Glutamatergic neuron (in vitro differentiated cells): ENCODE measurements around the gene TNFAIP8L1. TPM values are rescaled to one million over a fixed set of nuclear protein-coding genes. Genes with fewer than 3 reads are reported as not detected.
"Not testable (repeated sequence)": the region's sequence is repeated elsewhere in the genome, so short reads cannot be mapped to it uniquely, and the experiment has no call there.

Experiments used
- DNase-seq: peaks from one replicate; pipeline ENCODE4 v3.0.0; 2022
- H3K27ac Mint-ChIP-seq: one replicate; pipeline ENCODE4 v1.8.0; 2020; ENCODE audit warnings: mild to moderate bottlenecking, mixed read lengths, inconsistent platforms; ENCODE audit not compliant: unreplicated experiment
- H3K27me3 Mint-ChIP-seq: one replicate; pipeline ENCODE4 v1.8.0; 2020; ENCODE audit warnings: mild to moderate bottlenecking, moderate library complexity, mixed read lengths, inconsistent platforms; ENCODE audit not compliant: unreplicated experiment
- H3K36me3 Mint-ChIP-seq: one replicate; pipeline ENCODE4 v1.8.0; 2020; ENCODE audit warnings: mild to moderate bottlenecking, mixed read lengths, inconsistent platforms; ENCODE audit not compliant: unreplicated experiment
- H3K4me1 Mint-ChIP-seq: one replicate; pipeline ENCODE4 v1.8.0; 2020; ENCODE audit warnings: mild to moderate bottlenecking, low read depth, mixed read lengths, inconsistent platforms; ENCODE audit not compliant: unreplicated experiment
- H3K4me3 Mint-ChIP-seq: one replicate; pipeline ENCODE4 v1.8.0; 2020; ENCODE audit warnings: mild to moderate bottlenecking, mixed read lengths, inconsistent platforms; ENCODE audit not compliant: unreplicated experiment
- H3K9me3 Mint-ChIP-seq: one replicate; pipeline ENCODE4 v1.8.0; 2020; ENCODE audit warnings: mild to moderate bottlenecking, moderate library complexity, mixed read lengths, inconsistent platforms; ENCODE audit not compliant: unreplicated experiment
- total RNA-seq: library from RNA; stranded (reverse); fragmentation: NEBNext Ultra II Directional; extraction: Animal tissue kit (Norgen Biotek cat#: 25700); gene quantifications from one replicate; pipeline ENCODE4 v1.2.1, GENCODE V29; 2021; ENCODE audit not compliant: unreplicated experiment
- TF ChIP-seq, protein P1 (sequence below): fragments of 200-600 bp; sonication (generic); IDR thresholded peaks from one replicate; pipeline ENCODE4 v1.5.0; 2021; ENCODE audit not compliant: partially characterized antibody, unreplicated experiment

The TNFAIP8L1 gene
- total RNA-seq, 1 donor from 2014 or later, result 23.6 TPM

DNA sequence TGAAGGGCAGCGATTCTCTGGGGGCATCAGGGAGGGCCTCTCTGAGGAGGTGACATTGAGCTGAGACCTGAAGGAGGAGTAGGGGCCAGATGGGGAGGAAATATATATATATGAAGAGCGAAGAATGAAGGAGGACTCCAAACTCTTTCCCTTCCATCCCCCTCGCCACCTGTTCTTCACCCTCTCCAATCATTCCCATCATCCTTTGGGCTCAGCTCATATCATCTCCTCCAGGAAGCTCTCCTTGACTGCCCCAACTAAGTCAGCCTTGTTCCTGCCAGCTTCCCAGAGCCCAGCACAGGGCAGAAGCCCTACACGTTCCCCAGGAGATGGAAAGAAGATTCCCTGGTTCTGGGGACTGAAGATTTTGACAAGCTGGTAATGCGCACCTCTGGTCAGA is 46.9 kb upstream of the TNFAIP8L1 start:
- DNase-seq, result no peak
- Mint-ChIP-seq H3K27me3 (peaks cover 1% of the 10 kb centered on the region), H3K9me3 (peaks cover 6% of the 10 kb centered on the region), H3K36me3 (no peaks in the 10 kb centered on the region), H3K4me3 (no peak overlapping the region), H3K27ac (peak overlapping the region; percentile 6), H3K4me1 (peaks cover 17% of the 10 kb centered on the region)
- TF ChIP-seq, protein P1, sequence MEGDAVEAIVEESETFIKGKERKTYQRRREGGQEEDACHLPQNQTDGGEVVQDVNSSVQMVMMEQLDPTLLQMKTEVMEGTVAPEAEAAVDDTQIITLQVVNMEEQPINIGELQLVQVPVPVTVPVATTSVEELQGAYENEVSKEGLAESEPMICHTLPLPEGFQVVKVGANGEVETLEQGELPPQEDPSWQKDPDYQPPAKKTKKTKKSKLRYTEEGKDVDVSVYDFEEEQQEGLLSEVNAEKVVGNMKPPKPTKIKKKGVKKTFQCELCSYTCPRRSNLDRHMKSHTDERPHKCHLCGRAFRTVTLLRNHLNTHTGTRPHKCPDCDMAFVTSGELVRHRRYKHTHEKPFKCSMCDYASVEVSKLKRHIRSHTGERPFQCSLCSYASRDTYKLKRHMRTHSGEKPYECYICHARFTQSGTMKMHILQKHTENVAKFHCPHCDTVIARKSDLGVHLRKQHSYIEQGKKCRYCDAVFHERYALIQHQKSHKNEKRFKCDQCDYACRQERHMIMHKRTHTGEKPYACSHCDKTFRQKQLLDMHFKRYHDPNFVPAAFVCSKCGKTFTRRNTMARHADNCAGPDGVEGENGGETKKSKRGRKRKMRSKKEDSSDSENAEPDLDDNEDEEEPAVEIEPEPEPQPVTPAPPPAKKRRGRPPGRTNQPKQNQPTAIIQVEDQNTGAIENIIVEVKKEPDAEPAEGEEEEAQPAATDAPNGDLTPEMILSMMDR, result no peak

DNA sequence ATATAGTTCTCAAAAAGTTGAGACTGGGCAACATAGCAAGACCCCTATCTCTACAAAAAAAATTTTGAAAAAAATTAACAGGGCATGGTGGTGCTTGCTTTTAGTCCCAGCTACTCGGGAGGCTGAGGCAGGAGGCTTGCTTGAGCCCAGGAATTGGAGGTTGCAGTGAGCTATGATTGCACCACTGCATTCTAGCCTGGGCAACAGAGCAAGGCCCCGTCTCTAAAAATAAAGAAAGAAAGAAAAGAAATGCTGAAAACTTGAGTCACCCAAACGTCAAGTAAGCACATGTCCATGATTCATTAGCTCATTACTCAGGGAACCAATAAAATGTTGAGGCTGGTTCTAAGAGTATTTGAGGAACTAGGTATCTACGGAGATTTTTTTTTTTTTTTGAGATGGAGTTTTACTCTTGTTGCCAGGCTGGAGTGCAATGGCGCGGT is 45.9 kb upstream of the TNFAIP8L1 start:
- TF ChIP-seq, protein P1, result no peak
- no peak overlapping the region for H3K27ac Mint-ChIP-seq
- DNase-seq, result no peak
- H3K36me3 Mint-ChIP-seq, result no peaks in the 10 kb centered on the region
- peaks cover 6% of the 10 kb centered on the region for H3K9me3 Mint-ChIP-seq
- peaks cover 1% of the 10 kb centered on the region for H3K27me3 Mint-ChIP-seq
- no peak overlapping the region for H3K4me3 Mint-ChIP-seq
- peaks cover 12% of the 10 kb centered on the region for H3K4me1 Mint-ChIP-seq

DNA sequence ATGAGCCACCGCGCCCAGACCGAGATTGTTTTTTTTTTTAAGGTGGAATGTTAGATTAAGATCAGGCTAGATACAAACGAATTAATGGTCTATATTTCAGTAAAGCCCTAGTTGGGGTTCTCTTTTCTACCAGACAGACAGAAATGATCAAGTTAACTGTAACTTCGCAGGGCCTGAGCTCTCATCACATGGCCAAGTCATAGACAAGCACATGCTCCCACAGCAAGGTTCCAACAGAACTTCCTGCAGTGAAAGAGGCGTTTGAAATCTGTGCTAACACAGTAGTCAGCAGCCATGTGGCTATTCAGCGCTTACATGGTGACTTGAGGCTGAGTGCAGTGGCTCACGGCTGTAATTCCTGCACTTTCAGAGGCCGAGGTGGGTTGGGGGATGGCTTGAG is 45.1 kb upstream of the TNFAIP8L1 start:
- DNase-seq, result no peak
- TF ChIP-seq, protein P1, result no peak
- Mint-ChIP-seq H3K9me3 (peaks cover 8% of the 10 kb centered on the region), H3K36me3 (no peaks in the 10 kb centered on the region), H3K4me3 (no peak overlapping the region), H3K4me1 (peaks cover 13% of the 10 kb centered on the region), H3K27me3 (peaks cover 3% of the 10 kb centered on the region), H3K27ac (no peak overlapping the region)

DNA sequence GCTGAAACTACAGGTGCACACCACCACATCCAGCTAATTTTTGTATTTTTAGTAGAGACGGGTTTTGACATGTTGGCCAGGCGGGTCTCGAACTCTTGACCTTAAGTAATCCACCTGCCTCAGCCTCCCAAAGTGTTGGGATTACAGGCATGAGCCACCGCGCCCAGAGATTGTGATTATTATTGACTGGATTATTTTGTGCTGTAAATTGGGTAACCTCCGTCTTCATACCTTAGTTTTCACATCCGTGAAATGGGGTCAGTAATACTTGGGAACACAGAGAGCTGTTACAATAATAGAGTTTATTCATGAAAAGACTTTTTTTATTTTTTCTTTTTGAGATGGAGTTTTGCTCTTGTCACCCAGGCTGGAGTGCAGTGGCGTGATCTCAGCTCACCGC is 44.2 kb upstream of the TNFAIP8L1 start:
- not testable (repeated sequence) for H3K27me3 Mint-ChIP-seq, H3K4me3 Mint-ChIP-seq, H3K36me3 Mint-ChIP-seq

DNA sequence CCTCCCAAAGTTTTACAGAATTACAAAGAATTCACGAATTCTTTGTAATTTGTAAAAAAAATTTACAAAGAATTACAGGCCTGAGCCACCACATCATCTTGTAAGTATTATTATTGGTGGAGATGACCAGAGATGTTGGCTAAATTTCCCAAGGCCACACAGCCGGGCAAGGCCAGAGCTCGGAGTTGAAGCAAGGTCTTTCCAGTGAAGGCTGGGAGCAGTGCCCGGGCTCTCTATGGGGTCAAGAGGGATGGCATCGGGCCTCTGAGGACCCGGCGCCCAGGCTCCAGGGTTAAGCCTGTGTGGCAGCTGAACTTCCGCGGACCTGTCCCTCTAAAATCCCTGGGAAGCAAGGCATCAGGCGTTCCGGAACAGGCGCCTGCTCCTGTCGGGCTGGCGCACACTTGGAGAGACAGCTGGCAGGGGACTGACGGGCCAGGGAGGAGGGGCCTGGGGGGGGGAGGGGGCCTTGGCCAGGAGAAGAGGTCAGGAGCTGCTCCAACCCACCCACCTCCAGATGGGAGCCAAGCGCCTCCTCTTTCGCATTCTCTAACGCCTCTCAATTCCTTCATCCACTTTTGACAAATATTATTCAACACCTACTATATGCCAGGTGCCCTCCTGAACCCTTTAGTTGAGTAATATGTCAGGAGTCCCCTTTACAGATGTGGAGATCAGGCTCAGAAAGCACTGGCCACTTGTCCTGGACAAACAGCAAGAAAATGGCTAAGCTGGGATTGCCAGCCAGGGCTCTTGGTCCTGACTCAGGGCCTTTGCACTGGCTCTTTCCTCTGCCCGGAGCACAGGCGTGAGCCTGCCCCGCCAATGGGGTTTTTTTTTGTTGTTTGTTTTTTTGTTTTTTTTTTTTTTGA is 43.0 kb upstream of the TNFAIP8L1 start:
- H3K4me1 Mint-ChIP-seq, result peaks cover 13% of the 10 kb centered on the region
- peaks cover 10% of the 10 kb centered on the region for H3K9me3 Mint-ChIP-seq
- peak overlapping the region; percentile 62 for H3K27ac Mint-ChIP-seq
- no peaks in the 10 kb centered on the region for H3K36me3 Mint-ChIP-seq
- no peak overlapping the region for H3K4me3 Mint-ChIP-seq
- TF ChIP-seq, protein P1, result no peak
- H3K27me3 Mint-ChIP-seq, result peaks cover 5% of the 10 kb centered on the region
- DNase-seq, result peak; percentile 74

More for the DNA sequence above, 44.2 kb upstream of the TNFAIP8L1 start:
- Mint-ChIP-seq H3K27ac (peak overlapping the region; percentile 86), H3K4me1 (peaks cover 13% of the 10 kb centered on the region)
- not testable (repeated sequence) for H3K9me3 Mint-ChIP-seq, DNase-seq
